Stomach (tissue), 9 donors: ENCODE results near the gene SETX. TPM values are rescaled to one million over a fixed set of nuclear protein-coding genes. Genes with fewer than 3 reads are reported as not detected.

ENCODE experiments used
- DNase-seq, 2 donors: peaks; one replicate each; pipeline versions ENCODE4 v3.0.0 to v3.0.0-alpha.2; 2013 to 2019
- H3K27ac ChIP-seq, 5 donors: fragments of 200-600 bp in 4 of 5; sonication (generic) in 4 of 5; one replicate each; pipeline ENCODE4 v1.5.1; 2013 to 2019; ENCODE audit warnings: mild to moderate bottlenecking in 1 of 5, moderate library complexity in 1 of 5
- H3K27me3 ChIP-seq, 3 donors: fragments of 200-600 bp; sonication (generic); one replicate each; pipeline ENCODE4 v1.5.1; 2017 to 2019; ENCODE audit warnings: mixed run types in 1 of 3
- H3K36me3 ChIP-seq, 4 donors: fragments of 200-600 bp; sonication (generic); 1 replicate in 3 of 4; 2 replicates in 1 of 4; pipeline ENCODE4 v1.5.1; 2016 to 2019
- H3K4me1 ChIP-seq, 4 donors: fragments of 200-600 bp; sonication (generic); one replicate each; pipeline ENCODE4 v1.5.1; 2016 to 2019
- H3K4me3 ChIP-seq, 4 donors: fragments of 200-600 bp; sonication (generic) in 3 of 4; one replicate each; pipeline ENCODE4 v1.5.1; 2016 to 2019; ENCODE audit warnings: mild to moderate bottlenecking in 1 of 4
- H3K9me3 ChIP-seq, 4 donors: fragments of 200-600 bp; sonication (generic); one replicate each; pipeline ENCODE4 v1.5.1; 2016 to 2019
- CTCF ChIP-seq, 7 experiments: fragments of 450-650 bp in 4 of 7; fragments of 200-600 bp in 3 of 7; sonication (generic) in 3 of 7; IDR thresholded peaks; one replicate each; pipeline ENCODE4 v1.5.1; 2016 to 2019; ENCODE audit warnings: antibody characterized with exemption in 7 of 7, control low read depth in 2 of 7, mild to moderate bottlenecking in 1 of 7
- EP300 ChIP-seq: sonication (generic); formaldehyde crosslinking; IDR thresholded peaks from one replicate; pipeline ENCODE4 v1.6.1; 2017; ENCODE audit warnings: antibody characterized with exemption
- POLR2A ChIP-seq, 4 donors: fragments of 450-650 bp; IDR thresholded peaks; one replicate each; pipeline ENCODE4 v1.6.1; 2016; ENCODE audit warnings: antibody characterized with exemption in 4 of 4, control low read depth in 2 of 4, mild to moderate bottlenecking in 1 of 4, moderate library complexity in 1 of 4
- POLR2AphosphoS5 ChIP-seq, 3 donors: sonication (generic); formaldehyde crosslinking; IDR thresholded peaks; one replicate each; pipeline ENCODE4 v1.6.1; 2016; ENCODE audit warnings: antibody characterized with exemption in 3 of 3
- WGBS, 5 donors: extraction: QIAGEN DNeasy Blood & Tissue Kit in 3 of 5; methylation state at CpG; one replicate each; pipeline versions ENCODE4 v1.1.5 to v1.1.7; 2013 to 2018; 5-methylcytosine and 5-hydroxymethylcytosine counted together
- intact Hi-C: fragments of 100-400 bp; cut with DNase I; formaldehyde crosslinking; loops from one replicate; pipeline ENCODE4 v1.15.1; 2023; ENCODE audit warnings: low total_unique reads
- polyA plus RNA-seq, 3 donors: library from polyadenylated mRNA; stranded (reverse); fragments of 200-250 nt; gene quantifications; one replicate each; pipeline ENCODE4 v1.2.3, GENCODE V29; 2013
- total RNA-seq, 5 donors: library from RNA; depleted of rRNA; stranded (reverse); fragments of >200 nt; gene quantifications; one replicate each; pipeline versions ENCODE4 v1.1.0 to v1.2.3, GENCODE V29; 2014 to 2016
- donor health status: healthy with polysubstance abuse.
- donor health status: Bipolar disorder and iron deficiency.
- donor health status: healthy.

SETX gene
- total and polyA plus RNA-seq, 8 donors, result 7.9 to 96.7 (median 34.6) TPM

- Histone ChIP-seq H3K4me1 (peaks cover 5 to 10% (median 9%) of the 10 kb centered on the region in 4 donors), H3K36me3 (no peaks in the 10 kb centered on the region), H3K9me3 (no peaks in the 10 kb centered on the region), H3K27me3 (peaks cover 0 to 20% (median under 1%) of the 10 kb centered on the region in 3 donors), H3K4me3 (no peak overlapping the region), H3K27ac (peak overlapping the region in 1 of 5 donors; percentile 53)
- no peak for TF ChIP-seq POLR2A (IDR thresholded peaks at IDR 0.05)
- no peak for TF ChIP-seq EP300
- TF ChIP-seq POLR2AphosphoS5 (IDR thresholded peaks at IDR 0.05), result no peak
- no peak for TF ChIP-seq CTCF (IDR thresholded peaks at IDR 0.05)
- intact Hi-C loops, result no loop called here
- no peak for DNase-seq
- WGBS, 5 donors, result 72 to 80% (median 78%) methylated on average over 9 to 10 of the region's 10 CpGs
Measured at GRCh38 chr9:132216861-132217619, 137.7 kb downstream of the SETX start.

GRCh38 chr9:132214027-132214622 lies 140.7 kb downstream of the SETX start:
- TF ChIP-seq POLR2AphosphoS5 (IDR thresholded peaks at IDR 0.05) (peak in 1 of 3 donors; percentile 20), CTCF (IDR thresholded peaks at IDR 0.05) (no peak)
- Histone ChIP-seq H3K27ac (peak overlapping the region in 1 of 5 donors; percentile 57), H3K36me3 (no peaks in the 10 kb centered on the region), H3K4me1 (peaks cover 5 to 10% (median 9%) of the 10 kb centered on the region in 4 donors), H3K9me3 (no peaks in the 10 kb centered on the region), H3K27me3 (peaks cover 0 to 20% (median 0%) of the 10 kb centered on the region in 3 donors), H3K4me3 (no peak overlapping the region)
- 9 to 22% (median 14%) methylated on average over 11 to 18 of the region's 18 CpGs for WGBS, 5 donors
- intact Hi-C loops, result no loop called here
- peak; percentile 38 to 91 for DNase-seq

GRCh38 chr9:132211570-132211969 lies 143.2 kb downstream of the SETX start:
- WGBS, 5 donors, result 84 to 93% (median 90%) methylated on average over 7 of the region's 7 CpGs
- TF ChIP-seq POLR2A (IDR thresholded peaks at IDR 0.05) (no peak), CTCF (IDR thresholded peaks at IDR 0.05) (no peak), EP300 (no peak), POLR2AphosphoS5 (IDR thresholded peaks at IDR 0.05) (no peak)
- intact Hi-C loops, result no loop called here
- peaks cover 5 to 10% (median 9%) of the 10 kb centered on the region in 4 donors for H3K4me1 ChIP-seq
- H3K27ac ChIP-seq, result no peak overlapping the region
- H3K9me3 ChIP-seq, result no peaks in the 10 kb centered on the region
- H3K36me3 ChIP-seq, result no peaks in the 10 kb centered on the region
- H3K4me3 ChIP-seq, result no peak overlapping the region
- peaks cover 0 to 29% (median 0%) of the 10 kb centered on the region in 3 donors for H3K27me3 ChIP-seq
- DNase-seq, result no peak

Other genes with a start within 250 kb of the SETX start
- gene NTNG2, start 192.9 kb downstream of the SETX start, total RNA-seq, result 1 to 10 TPM in 2 of 5 donors, under 1 TPM in 2, not detected in 1; under 0.01 to 8.1 (median 3.9) TPM
- under 1 TPM; 0.20 to 0.37 (median 0.31) TPM for gene NTNG2, start 192.9 kb downstream of the SETX start, polyA plus RNA-seq
- 10 to 100 TPM in 2 of 5 donors, 1 to 10 TPM in 3; 4.0 to 13.4 (median 4.9) TPM for gene TTF1, start 51.9 kb upstream of the SETX start, total RNA-seq
- 10 to 100 TPM; 13.6 to 18.5 (median 16.6) TPM for gene TTF1, start 51.9 kb upstream of the SETX start, polyA plus RNA-seq
- gene CFAP77, start 55.2 kb upstream of the SETX start, total RNA-seq, result not detected
- gene CFAP77, start 55.2 kb upstream of the SETX start, polyA plus RNA-seq, result not detected
- not detected for gene BARHL1, start 227.6 kb upstream of the SETX start, total RNA-seq
- not detected for gene BARHL1, start 227.6 kb upstream of the SETX start, polyA plus RNA-seq